Left ventricle myocardium inferior (tissue), 1 donor: Measurements from ENCODE around the gene PP2D1. TPM values are rescaled to one million over a fixed set of nuclear protein-coding genes. Genes with fewer than 3 reads are reported as not detected.

Source experiments
- DNase-seq: peaks from one replicate; pipeline ENCODE4 v3.0.0-alpha.2; 2020
- H3K27ac ChIP-seq: fragments of 200-600 bp; replicated peaks from 2 replicates; pipeline ENCODE4 v1.8.0; 2021
- H3K27me3 ChIP-seq: fragments of 200-600 bp; 2 replicates; pipeline ENCODE4 v1.8.0; 2021; ENCODE audit warnings: low read depth
- H3K36me3 ChIP-seq: fragments of 200-600 bp; 2 replicates; pipeline ENCODE4 v1.8.0; 2021
- H3K4me1 ChIP-seq: fragments of 200-600 bp; 2 replicates; pipeline ENCODE4 v1.8.0; 2021
- H3K4me3 ChIP-seq: fragments of 200-600 bp; 2 replicates; pipeline ENCODE4 v1.8.0; 2021; ENCODE audit warnings: mild to moderate bottlenecking, moderate library complexity
- H3K9me3 ChIP-seq: fragments of 200-600 bp; replicated peaks from 2 replicates; pipeline ENCODE4 v1.8.0; 2021
- intact Hi-C: fragments of 100-400 bp; cut with micrococcal nuclease; formaldehyde crosslinking; loops from one replicate; pipeline ENCODE4 v1.11.0; 2022
- total RNA-seq: library from RNA; stranded (reverse); fragmentation: NEBNext Ultra II Directional; extraction: Animal tissue kit (Norgen Biotek cat#: 25700); gene quantifications from one replicate; pipeline ENCODE4 v1.2.1, GENCODE V29; 2021
- TF ChIP-seq, protein P1 (sequence below): fragments of 200-600 bp; IDR thresholded peaks from 2 replicates; pipeline ENCODE4 v1.8.0; 2021; ENCODE audit warnings: antibody characterized with exemption, mild to moderate bottlenecking, borderline replicate concordance
- donor health status: DM: no; HTN: yes; CAD: no; lungs with severe emphysema.

PP2D1 gene
- total RNA-seq, 1 donor from 2014 or later, result not detected

DNA sequence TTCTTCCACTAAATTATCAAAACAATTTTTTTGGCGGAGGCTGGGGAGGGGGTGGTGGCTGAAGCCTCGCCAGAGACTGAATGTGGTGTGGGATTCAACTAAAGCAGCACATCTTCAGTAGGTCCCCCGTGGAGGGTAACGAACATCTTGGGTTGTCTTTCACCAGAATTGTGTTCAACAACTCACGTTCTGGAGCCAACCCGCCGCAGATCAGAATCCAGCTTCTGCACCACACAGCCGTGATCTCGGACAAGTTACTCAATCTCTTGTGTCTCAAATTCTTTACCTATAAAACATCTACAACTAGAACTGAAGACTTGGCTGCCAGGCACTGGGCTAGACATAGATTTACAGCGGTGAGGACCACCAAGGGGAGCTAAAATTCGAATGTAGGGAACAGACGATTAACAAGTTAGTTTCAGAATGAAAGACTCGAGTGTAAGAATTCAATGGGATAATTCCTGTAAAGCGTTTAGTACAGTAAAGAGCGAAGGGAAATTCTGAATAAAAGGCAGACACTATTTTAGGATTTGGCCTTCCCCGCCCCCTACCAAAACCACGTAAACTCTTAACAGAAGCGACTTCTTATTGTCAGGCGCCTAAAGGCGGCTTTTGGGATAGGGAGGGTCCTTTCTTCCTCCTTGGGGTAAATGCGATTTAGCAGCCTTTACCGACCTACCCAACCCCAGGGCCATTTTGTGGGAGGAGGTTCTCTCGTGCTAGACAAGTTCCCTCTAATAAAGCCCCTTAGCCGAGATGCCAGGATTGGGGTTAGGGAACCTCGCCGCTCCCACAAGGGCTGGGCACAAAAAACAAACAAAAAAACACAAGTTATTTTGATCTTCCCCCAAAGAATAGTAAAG lies 65.9 kb downstream of the PP2D1 start:
- intact Hi-C loops, result loop anchor here (10.0 kb wide), 1 partner anchor 79 kb away; no protein-coding TSS in a partner anchor
- DNase-seq, result no peak

DNA sequence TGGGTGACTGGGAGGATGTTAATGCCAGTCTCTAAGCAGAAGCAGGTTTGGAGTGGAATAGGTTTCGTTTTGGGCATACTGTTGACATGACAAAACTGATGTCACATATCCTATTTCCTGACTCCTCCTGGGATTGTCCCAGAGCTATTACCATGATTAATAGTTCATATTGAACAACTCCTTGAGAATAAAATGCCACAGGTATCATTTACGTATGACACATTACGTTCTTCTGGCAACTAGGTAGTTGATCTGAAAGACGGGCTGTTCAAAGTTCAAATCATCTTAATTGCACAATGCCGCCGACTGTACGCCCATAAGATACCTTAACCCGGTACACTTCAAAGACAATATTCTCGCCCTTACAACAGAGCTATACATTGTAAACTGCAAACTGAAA lies 66.5 kb downstream of the PP2D1 start:
- intact Hi-C loops, result loop anchor here (10.0 kb wide), 1 partner anchor 79 kb away; no protein-coding TSS in a partner anchor
- Histone ChIP-seq H3K27ac (no peak overlapping the region), H3K4me3 (peak overlapping the region; percentile 86), H3K4me1 (peaks cover 42% of the 10 kb centered on the region), H3K27me3 (no peaks in the 10 kb centered on the region), H3K9me3 (no peaks in the 10 kb centered on the region), H3K36me3 (no peaks in the 10 kb centered on the region)
- TF ChIP-seq, protein P1, sequence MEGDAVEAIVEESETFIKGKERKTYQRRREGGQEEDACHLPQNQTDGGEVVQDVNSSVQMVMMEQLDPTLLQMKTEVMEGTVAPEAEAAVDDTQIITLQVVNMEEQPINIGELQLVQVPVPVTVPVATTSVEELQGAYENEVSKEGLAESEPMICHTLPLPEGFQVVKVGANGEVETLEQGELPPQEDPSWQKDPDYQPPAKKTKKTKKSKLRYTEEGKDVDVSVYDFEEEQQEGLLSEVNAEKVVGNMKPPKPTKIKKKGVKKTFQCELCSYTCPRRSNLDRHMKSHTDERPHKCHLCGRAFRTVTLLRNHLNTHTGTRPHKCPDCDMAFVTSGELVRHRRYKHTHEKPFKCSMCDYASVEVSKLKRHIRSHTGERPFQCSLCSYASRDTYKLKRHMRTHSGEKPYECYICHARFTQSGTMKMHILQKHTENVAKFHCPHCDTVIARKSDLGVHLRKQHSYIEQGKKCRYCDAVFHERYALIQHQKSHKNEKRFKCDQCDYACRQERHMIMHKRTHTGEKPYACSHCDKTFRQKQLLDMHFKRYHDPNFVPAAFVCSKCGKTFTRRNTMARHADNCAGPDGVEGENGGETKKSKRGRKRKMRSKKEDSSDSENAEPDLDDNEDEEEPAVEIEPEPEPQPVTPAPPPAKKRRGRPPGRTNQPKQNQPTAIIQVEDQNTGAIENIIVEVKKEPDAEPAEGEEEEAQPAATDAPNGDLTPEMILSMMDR, result no peak
- DNase-seq, result no peak

More for the DNA sequence above, 65.9 kb downstream of the PP2D1 start:
- Histone ChIP-seq H3K9me3 (no peaks in the 10 kb centered on the region), H3K27me3 (no peaks in the 10 kb centered on the region), H3K36me3 (peaks cover 4% of the 10 kb centered on the region), H3K4me3 (peak overlapping the region; percentile 86), H3K4me1 (peaks cover 48% of the 10 kb centered on the region), H3K27ac (peak overlapping the region; percentile 92)
- TF ChIP-seq, protein P1, result no peak

DNA sequence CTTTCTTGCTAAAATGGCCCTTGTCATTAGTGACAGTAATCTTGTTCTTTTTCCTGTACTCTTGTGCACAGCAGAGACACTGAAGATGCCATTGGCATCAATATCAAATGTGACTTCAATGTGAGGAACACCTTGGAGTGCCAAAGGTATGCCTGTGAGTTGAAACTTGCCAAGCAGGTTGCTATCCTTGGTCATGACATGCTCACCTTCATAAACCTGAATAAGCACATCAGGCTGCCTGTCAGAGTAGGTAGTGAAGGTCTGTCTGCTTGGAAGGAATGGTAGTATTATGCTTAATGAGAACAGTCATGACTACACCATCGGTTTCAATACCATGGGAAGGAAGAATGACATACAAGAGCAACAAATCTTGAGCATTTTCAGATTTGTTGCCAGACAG lies 71.4 kb downstream of the PP2D1 start:
- Histone ChIP-seq H3K27me3 (no peaks in the 10 kb centered on the region), H3K27ac (no peak overlapping the region), H3K4me3 (no peak overlapping the region), H3K9me3 (no peaks in the 10 kb centered on the region), H3K36me3 (no peaks in the 10 kb centered on the region), H3K4me1 (no peaks in the 10 kb centered on the region)
- TF ChIP-seq, protein P1, result no peak
- DNase-seq, result no peak
- intact Hi-C loops, result loop anchor here (10.0 kb wide), 1 partner anchor 84 kb away; no protein-coding TSS in a partner anchor

DNA sequence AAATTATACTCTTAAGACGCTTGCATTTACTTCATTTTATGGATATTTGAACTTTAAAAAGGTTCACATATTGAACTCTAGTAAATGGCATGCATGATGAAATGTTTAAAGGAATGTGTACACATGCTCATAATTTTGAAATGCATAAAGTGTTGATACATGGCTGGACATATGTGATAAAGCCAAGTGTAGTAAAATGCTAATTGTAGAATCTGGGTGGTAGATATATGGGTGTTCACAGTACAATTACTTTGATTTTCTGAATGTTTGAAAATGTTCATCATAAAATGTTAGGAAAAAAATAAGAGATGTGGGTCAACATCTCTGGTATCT lies 73.8 kb downstream of the PP2D1 start:
- H3K27ac ChIP-seq, result no peak overlapping the region
- no peaks in the 10 kb centered on the region for H3K9me3 ChIP-seq
- H3K27me3 ChIP-seq, result peaks cover 7% of the 10 kb centered on the region
- H3K36me3 ChIP-seq, result no peaks in the 10 kb centered on the region
- H3K4me3 ChIP-seq, result no peak overlapping the region
- intact Hi-C loops, result no loop called here
- H3K4me1 ChIP-seq, result no peaks in the 10 kb centered on the region
- TF ChIP-seq, protein P1, result no peak
- DNase-seq, result no peak

DNA sequence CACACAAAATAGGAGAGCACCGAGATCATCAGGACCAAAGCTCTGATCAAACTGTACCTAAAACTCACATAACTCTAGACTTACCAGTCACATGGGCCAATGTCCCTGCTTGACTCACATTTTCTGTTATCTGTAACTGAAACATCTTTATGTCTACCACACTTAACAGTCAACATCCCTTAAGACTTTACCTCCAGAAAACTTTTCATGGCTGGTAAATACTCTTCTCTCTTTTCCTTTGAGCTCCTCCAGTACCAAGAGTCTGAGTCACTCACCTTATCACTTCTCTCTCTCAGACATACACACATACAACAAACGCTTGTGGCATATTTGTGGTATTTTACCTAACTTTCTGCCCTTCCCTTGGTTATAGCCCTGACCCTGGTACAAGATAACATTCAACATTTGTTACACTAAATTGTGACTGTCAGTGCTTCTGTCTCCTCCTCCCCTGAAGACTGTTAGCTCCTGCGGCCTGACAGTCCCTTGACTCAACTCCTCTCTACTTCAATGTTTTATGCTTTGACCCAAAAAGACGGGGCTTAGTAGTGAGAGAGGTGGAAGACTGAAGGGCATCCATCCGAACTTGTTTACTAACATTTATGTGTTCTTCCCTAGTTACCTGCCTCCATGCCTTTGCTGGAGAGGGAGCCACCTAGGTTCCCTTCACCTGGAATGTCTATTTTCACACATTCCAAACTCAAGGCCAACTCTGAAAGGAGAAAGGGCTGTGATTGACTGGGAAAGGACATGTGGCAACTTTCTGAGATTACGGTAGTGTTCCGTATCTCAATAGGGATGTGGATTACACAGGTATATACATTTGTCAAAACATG lies 74.4 kb downstream of the PP2D1 start:
- H3K27ac ChIP-seq, result no peak overlapping the region
- H3K27me3 ChIP-seq, result peaks cover 13% of the 10 kb centered on the region
- intact Hi-C loops, result no loop called here

More for the DNA sequence above, 74.4 kb downstream of the PP2D1 start:
- Histone ChIP-seq H3K36me3 (no peaks in the 10 kb centered on the region), H3K9me3 (no peaks in the 10 kb centered on the region), H3K4me3 (no peak overlapping the region), H3K4me1 (no peaks in the 10 kb centered on the region)
- DNase-seq, result no peak
- TF ChIP-seq, protein P1, result no peak

Other genes starting within 250 kb of the PP2D1 start
- 0.58 TPM for gene EFHB, start 78.0 kb downstream of the PP2D1 start, total RNA-seq
- 52.0 TPM for gene RAB5A, start 65.2 kb downstream of the PP2D1 start, total RNA-seq
- 94.3 TPM for gene KAT2B, start 28.2 kb upstream of the PP2D1 start, total RNA-seq
- 0.38 TPM for gene SGO1, start 173.9 kb upstream of the PP2D1 start, total RNA-seq